Mesendoderm (in vitro differentiated cells): Measurements from ENCODE around the gene TNIP3.

Source experiments
- DNase-seq: peaks from one replicate; pipeline ENCODE4 v3.0.0; 2013
- H2AK5ac ChIP-seq: 2 replicates; pipeline ENCODE4 v1.6.1; 2013; ENCODE audit warnings: low read length, inconsistent platforms
- H2BK120ac ChIP-seq: 2 replicates; pipeline ENCODE4 v1.6.1; 2013; ENCODE audit warnings: low read depth, mild to moderate bottlenecking, low read length, moderate library complexity, mixed read lengths
- H2BK15ac ChIP-seq: replicated peaks from 2 replicates; pipeline ENCODE4 v1.6.1; 2013; ENCODE audit warnings: low read depth, mild to moderate bottlenecking, moderate library complexity
- H2BK5ac ChIP-seq: 2 replicates; pipeline ENCODE4 v1.6.1; 2013; ENCODE audit warnings: low read length, inconsistent platforms
- H3K18ac ChIP-seq: 2 replicates; pipeline ENCODE4 v1.6.1; 2013; ENCODE audit warnings: mild to moderate bottlenecking, low read length, mixed read lengths
- H3K23ac ChIP-seq: one replicate; pipeline ENCODE4 v1.6.1; 2013; ENCODE audit warnings: low read length
- H3K27ac ChIP-seq: 2 replicates; pipeline ENCODE4 v1.5.1; 2013; ENCODE audit warnings: low read depth, mild to moderate bottlenecking, inconsistent platforms, low read length, moderate library complexity
- H3K27me3 ChIP-seq: 2 replicates; pipeline ENCODE4 v1.6.1; 2013; ENCODE audit warnings: low read length, control low read depth, mild to moderate bottlenecking, inconsistent platforms; ENCODE audit not compliant: insufficient read depth, poor library complexity
- H3K36me3 ChIP-seq: 2 replicates; pipeline ENCODE4 v1.6.1; 2013; ENCODE audit warnings: low read length, inconsistent platforms; ENCODE audit not compliant: control insufficient read depth, insufficient read depth
- H3K4ac ChIP-seq: one replicate; pipeline ENCODE4 v1.6.1; 2013; ENCODE audit warnings: low read depth, mild to moderate bottlenecking, low read length, moderate library complexity
- H3K4me1 ChIP-seq: 2 replicates; pipeline ENCODE4 v1.6.1; 2013; ENCODE audit warnings: low read depth, low read length, inconsistent platforms; ENCODE audit not compliant: control insufficient read depth
- H3K4me2 ChIP-seq: 2 replicates; pipeline ENCODE4 v1.6.1; 2013; ENCODE audit warnings: low read length
- H3K4me3 ChIP-seq: 2 replicates; pipeline ENCODE4 v1.5.1; 2013; ENCODE audit warnings: mild to moderate bottlenecking, low read length
- H3K56ac ChIP-seq: one replicate; pipeline ENCODE4 v1.6.1; 2013; ENCODE audit warnings: low read length
- H3K79me1 ChIP-seq: 2 replicates; pipeline ENCODE4 v1.6.1; 2013; ENCODE audit warnings: low read length, inconsistent platforms
- H3K79me2 ChIP-seq: 2 replicates; pipeline ENCODE4 v1.6.1; 2013; ENCODE audit warnings: mild to moderate bottlenecking, low read length; ENCODE audit not compliant: control insufficient read depth, insufficient read depth
- H3K9ac ChIP-seq: 2 replicates; pipeline ENCODE4 v1.6.1; 2013; ENCODE audit warnings: low read length, inconsistent platforms
- H4K5ac ChIP-seq: one replicate; pipeline ENCODE4 v1.6.1; 2013; ENCODE audit warnings: low read length
- H4K8ac ChIP-seq: one replicate; pipeline ENCODE4 v1.6.1; 2013; ENCODE audit warnings: low read depth, mild to moderate bottlenecking, control low read depth, low read length, moderate library complexity
- WGBS: extraction: QIAGEN DNeasy Blood & Tissue Kit; methylation state at CpG from one replicate; pipeline ENCODE4 v1.1.7; 2013; ENCODE audit warnings: low lambda C conversion rate, missing lambda C conversion rate; ENCODE audit not compliant: insufficient coverage; ENCODE audit errors: extremely low coverage; 5-methylcytosine and 5-hydroxymethylcytosine counted together

The TNIP3 gene

DNA sequence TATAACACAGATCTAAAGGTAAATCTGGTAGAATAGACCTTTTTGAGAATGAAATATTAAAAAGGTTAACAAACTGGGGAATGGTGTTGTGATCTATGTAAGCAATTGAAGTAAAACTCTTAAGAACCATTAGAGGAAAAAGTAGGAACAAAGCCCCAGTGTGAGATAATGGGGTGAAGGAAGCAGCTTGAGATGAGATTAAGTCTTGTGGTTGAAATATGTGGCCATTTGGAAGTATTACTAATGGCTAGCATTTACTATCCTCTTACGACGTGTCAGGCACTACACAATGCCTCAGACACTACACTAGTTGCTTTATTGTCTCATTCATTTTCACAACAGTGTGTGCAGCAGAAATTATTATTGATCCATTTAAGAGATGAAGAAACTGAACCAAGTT lies 65.9 kb downstream of the TNIP3 start:
- Histone ChIP-seq H2BK120ac (no peak overlapping the region), H3K36me3 (no peaks in the 10 kb centered on the region), H3K27me3 (no peaks in the 10 kb centered on the region), H4K8ac (no peak overlapping the region), H3K18ac (no peak overlapping the region), H2BK15ac (no peak overlapping the region), H3K79me2 (no peaks in the 10 kb centered on the region), H3K56ac (no peak overlapping the region), H3K79me1 (no peaks in the 10 kb centered on the region), H3K4ac (no peak overlapping the region), H2BK5ac (no peak overlapping the region), H3K9ac (no peak overlapping the region), H2AK5ac (no peak overlapping the region), H4K5ac (no peak overlapping the region), H3K4me2 (no peak overlapping the region), H3K4me3 (no peak overlapping the region), H3K23ac (no peak overlapping the region), H3K4me1 (no peaks in the 10 kb centered on the region), H3K27ac (no peak overlapping the region)
- no CpG with 5 or more reads among the region's 2 CpGs for WGBS
- DNase-seq = no peak

DNA sequence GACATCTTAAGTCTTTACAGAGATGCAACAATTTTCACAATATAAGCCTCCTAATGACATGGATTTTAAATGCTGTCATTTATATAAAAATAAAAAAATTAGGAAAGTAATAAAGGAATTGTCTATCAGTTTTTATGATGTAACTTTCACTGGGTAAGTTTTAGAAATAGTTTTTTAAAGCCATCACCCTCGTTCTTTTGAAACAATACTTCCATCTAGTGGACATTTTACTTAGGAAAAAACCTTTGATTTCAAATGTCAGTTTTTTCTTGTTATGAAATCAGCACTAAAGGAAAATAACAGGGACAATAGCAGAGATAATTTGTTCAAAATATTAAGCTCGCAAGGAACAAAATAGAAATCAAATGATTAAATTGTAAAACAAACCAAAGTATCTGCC lies 67.5 kb downstream of the TNIP3 start:
- H3K4me2 ChIP-seq = no peak overlapping the region
- no peak overlapping the region for H2AK5ac ChIP-seq
- no peak overlapping the region for H3K4ac ChIP-seq
- no peak overlapping the region for H4K5ac ChIP-seq
- H3K18ac ChIP-seq = no peak overlapping the region
- no peak overlapping the region for H2BK15ac ChIP-seq
- no peak overlapping the region for H4K8ac ChIP-seq
- no peak overlapping the region for H3K9ac ChIP-seq
- WGBS = no CpG with 5 or more reads among the region's 2 CpGs
- H3K27me3 ChIP-seq = no peaks in the 10 kb centered on the region
- no peak overlapping the region for H3K56ac ChIP-seq
- H3K27ac ChIP-seq = no peak overlapping the region
- H3K79me1 ChIP-seq = no peaks in the 10 kb centered on the region
- H3K4me1 ChIP-seq = no peaks in the 10 kb centered on the region
- H3K4me3 ChIP-seq = no peak overlapping the region
- no peaks in the 10 kb centered on the region for H3K36me3 ChIP-seq
- no peak overlapping the region for H2BK5ac ChIP-seq
- H3K79me2 ChIP-seq = no peaks in the 10 kb centered on the region
- DNase-seq = peak; percentile 34
- H2BK120ac ChIP-seq = no peak overlapping the region
- H3K23ac ChIP-seq = no peak overlapping the region

DNA sequence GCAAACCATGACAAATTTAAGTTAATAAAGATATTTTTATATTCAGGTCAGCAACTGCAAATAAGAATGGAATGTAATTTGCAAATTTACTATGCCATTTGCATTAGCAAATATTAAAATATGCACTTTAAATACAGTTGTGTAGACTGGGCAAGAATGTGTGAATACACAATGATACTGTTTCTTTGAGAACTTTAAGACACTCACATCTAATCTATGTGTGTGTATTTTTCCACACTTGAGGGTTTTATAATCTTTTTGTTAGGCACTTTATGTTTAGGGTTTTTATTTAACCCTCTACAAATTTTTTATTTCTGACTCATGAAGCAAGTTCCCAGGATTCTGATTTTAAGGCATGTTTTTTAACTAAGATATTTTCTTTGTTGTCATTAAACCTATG lies 67.9 kb downstream of the TNIP3 start:
- Histone ChIP-seq H3K4me3 (no peak overlapping the region), H4K5ac (no peak overlapping the region), H3K56ac (no peak overlapping the region), H3K4me1 (no peaks in the 10 kb centered on the region), H2BK5ac (no peak overlapping the region), H3K9ac (no peak overlapping the region), H3K79me1 (no peaks in the 10 kb centered on the region), H3K36me3 (no peaks in the 10 kb centered on the region), H3K27me3 (no peaks in the 10 kb centered on the region), H3K79me2 (no peaks in the 10 kb centered on the region), H2AK5ac (no peak overlapping the region), H3K4me2 (no peak overlapping the region), H4K8ac (no peak overlapping the region), H3K4ac (no peak overlapping the region), H3K18ac (no peak overlapping the region), H3K27ac (no peak overlapping the region), H2BK120ac (no peak overlapping the region), H2BK15ac (no peak overlapping the region), H3K23ac (no peak overlapping the region)
- DNase-seq = no peak

DNA sequence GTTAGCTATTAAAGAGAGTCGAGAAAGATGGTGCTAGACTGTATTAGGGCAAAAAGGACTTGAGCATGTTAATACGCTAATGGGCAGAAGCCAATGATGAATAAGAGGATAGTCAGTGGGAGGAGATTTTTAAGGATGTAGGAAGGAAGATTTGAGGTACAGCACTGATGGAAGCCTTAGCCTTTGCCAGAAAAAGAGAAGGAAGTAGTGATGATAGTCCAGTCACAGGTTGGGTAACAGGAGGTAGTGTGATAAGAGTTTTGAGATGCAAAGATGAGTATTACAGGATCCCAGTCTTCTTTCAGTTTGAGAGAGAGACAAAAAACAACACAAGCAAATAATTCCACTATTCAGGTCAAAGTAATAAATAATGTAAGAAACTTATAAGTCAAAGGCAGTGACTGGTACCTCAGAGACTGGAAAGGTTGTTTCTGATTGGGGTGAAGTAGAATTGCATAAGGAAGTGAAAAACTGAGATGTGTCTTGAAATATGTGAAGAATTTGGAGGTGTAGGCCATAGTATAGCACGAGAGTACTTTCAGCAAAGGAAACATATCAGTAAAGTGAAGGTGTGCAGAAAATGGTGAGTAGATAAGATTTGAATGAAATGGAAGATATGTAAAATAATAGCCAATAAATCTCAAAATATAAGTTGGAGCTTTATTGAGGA lies 69.7 kb downstream of the TNIP3 start:
- no peak for DNase-seq
- Histone ChIP-seq H3K4me3 (no peak overlapping the region), H2BK15ac (no peak overlapping the region), H2AK5ac (no peak overlapping the region), H3K4me2 (no peak overlapping the region), H3K4ac (no peak overlapping the region), H3K36me3 (no peaks in the 10 kb centered on the region), H4K8ac (no peak overlapping the region), H3K27ac (no peak overlapping the region), H3K79me2 (no peaks in the 10 kb centered on the region), H4K5ac (no peak overlapping the region), H3K79me1 (no peaks in the 10 kb centered on the region), H3K9ac (no peak overlapping the region), H2BK120ac (no peak overlapping the region), H3K27me3 (no peaks in the 10 kb centered on the region), H3K23ac (no peak overlapping the region), H2BK5ac (no peak overlapping the region), H3K4me1 (no peaks in the 10 kb centered on the region), H3K56ac (no peak overlapping the region), H3K18ac (no peak overlapping the region)
- WGBS = no CpG with 5 or more reads among the region's 3 CpGs

DNA sequence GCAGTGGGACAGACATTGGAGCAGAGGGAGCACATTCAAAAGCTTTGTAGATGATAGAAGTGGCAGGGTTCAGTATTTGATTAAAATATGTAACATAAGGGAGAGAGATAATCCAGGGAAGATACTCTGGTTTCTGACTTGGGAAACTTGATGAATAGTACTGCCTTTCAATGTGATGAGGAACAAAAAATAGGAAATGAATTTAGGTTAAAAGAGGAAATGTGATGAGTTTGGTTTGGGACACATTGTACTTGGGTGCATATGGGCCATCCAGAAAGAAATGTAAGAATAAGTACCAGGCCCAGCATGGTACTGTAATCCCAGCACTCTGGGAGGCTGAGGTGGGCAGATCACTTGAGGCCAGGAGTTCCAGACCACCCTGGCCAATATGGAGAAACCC lies 70.9 kb downstream of the TNIP3 start:
- no peaks in the 10 kb centered on the region for H3K36me3 ChIP-seq
- H2BK15ac ChIP-seq = no peak overlapping the region
- H4K5ac ChIP-seq = no peak overlapping the region
- H3K79me1 ChIP-seq = no peaks in the 10 kb centered on the region
- no peak overlapping the region for H3K18ac ChIP-seq
- no peak overlapping the region for H3K23ac ChIP-seq
- H3K79me2 ChIP-seq = no peaks in the 10 kb centered on the region
- H3K9ac ChIP-seq = no peak overlapping the region
- H3K4me1 ChIP-seq = no peaks in the 10 kb centered on the region
- H2AK5ac ChIP-seq = no peak overlapping the region
- no peak overlapping the region for H3K27ac ChIP-seq
- H3K4me3 ChIP-seq = no peak overlapping the region
- no peak overlapping the region for H3K4ac ChIP-seq
- DNase-seq = no peak
- no peak overlapping the region for H4K8ac ChIP-seq
- no peak overlapping the region for H3K4me2 ChIP-seq
- no peaks in the 10 kb centered on the region for H3K27me3 ChIP-seq
- no peak overlapping the region for H2BK5ac ChIP-seq
- H2BK120ac ChIP-seq = no peak overlapping the region
- H3K56ac ChIP-seq = no peak overlapping the region

DNA sequence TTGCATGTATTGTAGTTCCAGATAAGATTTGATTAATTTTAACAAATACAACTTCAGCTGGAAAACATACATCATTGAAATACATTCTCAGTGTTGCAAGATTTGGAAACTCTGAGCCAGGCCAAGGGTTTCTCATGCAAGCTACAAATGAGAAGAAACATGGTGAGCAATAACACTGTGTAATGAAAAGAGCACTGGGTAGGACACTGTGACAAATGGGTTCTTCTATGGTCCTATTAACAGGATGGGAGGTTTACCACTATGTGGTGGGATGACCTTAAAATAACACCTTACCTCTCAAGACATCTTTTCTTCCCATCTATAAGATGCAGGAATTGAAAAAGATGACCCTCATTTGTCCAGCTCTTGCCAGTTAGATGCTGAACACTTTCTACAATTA lies 72.2 kb downstream of the TNIP3 start:
- H2BK5ac ChIP-seq = no peak overlapping the region
- H3K56ac ChIP-seq = no peak overlapping the region
- H3K4me1 ChIP-seq = no peaks in the 10 kb centered on the region
- no peak overlapping the region for H4K8ac ChIP-seq
- H3K27ac ChIP-seq = no peak overlapping the region
- H3K23ac ChIP-seq = no peak overlapping the region
- H3K36me3 ChIP-seq = no peaks in the 10 kb centered on the region
- H3K4me3 ChIP-seq = no peak overlapping the region
- H3K79me1 ChIP-seq = no peaks in the 10 kb centered on the region
- no peaks in the 10 kb centered on the region for H3K79me2 ChIP-seq
- no peak overlapping the region for H2BK120ac ChIP-seq
- no peak overlapping the region for H3K18ac ChIP-seq
- H3K4me2 ChIP-seq = no peak overlapping the region
- H2BK15ac ChIP-seq = no peak overlapping the region
- no peak overlapping the region for H3K4ac ChIP-seq
- no peak for DNase-seq
- H3K27me3 ChIP-seq = no peaks in the 10 kb centered on the region
- H2AK5ac ChIP-seq = no peak overlapping the region
- H3K9ac ChIP-seq = no peak overlapping the region
- no peak overlapping the region for H4K5ac ChIP-seq
